Measurements from ENCODE around the gene UBE2Z. TPM values are rescaled to one million over a fixed set of nuclear protein-coding genes. Genes with fewer than 3 reads are reported as not detected.

Gene UBE2Z
- total RNA-seq, 6 experiments from 2014 or later: 19.6 to 30.9 (median 26.3) TPM

- 50% methylated on average over 5 of the region's 5 CpGs for WGBS (ENCODE audit: insufficient coverage, low coverage, low lambda C conversion rate, missing lambda C conversion rate)
- no peaks in the 10 kb centered on the region for H3K9me3 ChIP-seq
- intact Hi-C loops (cut with DNase I): loop anchor here in 1 of 2 donors (10.0 kb wide), 1 partner anchor 59 kb away; no protein-coding TSS in a partner anchor
- H3K4me3 ChIP-seq: no peak overlapping the region
- no peaks in the 10 kb centered on the region for H3K27me3 ChIP-seq
- peaks cover 12 to 70% (median 27%) of the 10 kb centered on the region in 4 donors for H3K36me3 ChIP-seq
- DNase-seq (peak in 1 of 3 donors; percentile 42), ATAC-seq (peak; percentile 54 to 98 (median 68))
- H3K27ac ChIP-seq: peak overlapping the region in 1 of 3 donors; percentile 29
- no peak for TF ChIP-seq POLR2A (IDR thresholded peaks at IDR 0.05)
- no peak for TF ChIP-seq CTCF (IDR thresholded peaks at IDR 0.05)
- H3K4me1 ChIP-seq: peaks cover 0 to 4% (median 2%) of the 10 kb centered on the region in 4 donors
Measured at GRCh38 chr17:48915459-48916282, 7.5 kb downstream of the UBE2Z start.

GRCh38 chr17:48925251-48925990 lies 17.2 kb downstream of the UBE2Z start:
- no peaks in the 10 kb centered on the region for H3K27me3 ChIP-seq
- no peaks in the 10 kb centered on the region for H3K9me3 ChIP-seq
- H3K27ac ChIP-seq: no peak overlapping the region
- no peak for DNase-seq
- peaks cover 0 to 82% (median 32%) of the 10 kb centered on the region in 4 donors for H3K36me3 ChIP-seq
- ATAC-seq: no peak
- H3K4me3 ChIP-seq: no peak overlapping the region
- 96% methylated on average over 3 of the region's 4 CpGs for WGBS (ENCODE audit: insufficient coverage, low coverage, low lambda C conversion rate, missing lambda C conversion rate)
- TF ChIP-seq POLR2A (IDR thresholded peaks at IDR 0.05): no peak
- no peak for TF ChIP-seq CTCF (IDR thresholded peaks at IDR 0.05)
- no peaks in the 10 kb centered on the region for H3K4me1 ChIP-seq
- intact Hi-C loops (cut with DNase I): no loop called here

GRCh38 chr17:48925991-48926342 lies 17.8 kb downstream of the UBE2Z start:
- H3K4me1 ChIP-seq: no peaks in the 10 kb centered on the region
- H3K9me3 ChIP-seq: no peaks in the 10 kb centered on the region
- H3K27me3 ChIP-seq: no peaks in the 10 kb centered on the region
- no peak overlapping the region for H3K4me3 ChIP-seq
- TF ChIP-seq CTCF (IDR thresholded peaks at IDR 0.05) (no peak), POLR2A (IDR thresholded peaks at IDR 0.05) (no peak)
- intact Hi-C loops (cut with DNase I): no loop called here
- no peak overlapping the region for H3K27ac ChIP-seq
- WGBS (ENCODE audit: insufficient coverage, low coverage, low lambda C conversion rate, missing lambda C conversion rate): 24% methylated on average over 3 of the region's 3 CpGs
- peaks cover 0 to 80% (median 28%) of the 10 kb centered on the region in 4 donors for H3K36me3 ChIP-seq
- ATAC-seq (no peak), DNase-seq (no peak)

GRCh38 chr17:48927978-48928745 lies 20.0 kb downstream of the UBE2Z start:
- no peak overlapping the region for H3K4me3 ChIP-seq
- no peak for TF ChIP-seq CTCF (IDR thresholded peaks at IDR 0.05)
- no peak for ATAC-seq
- DNase-seq: no peak
- H3K27ac ChIP-seq: no peak overlapping the region
- no peaks in the 10 kb centered on the region for H3K9me3 ChIP-seq
- H3K36me3 ChIP-seq: peaks cover 0 to 75% (median 22%) of the 10 kb centered on the region in 4 donors
- 90% methylated on average over 2 of the region's 6 CpGs for WGBS (ENCODE audit: insufficient coverage, low coverage, low lambda C conversion rate, missing lambda C conversion rate)
- intact Hi-C loops (cut with DNase I): no loop called here
- no peaks in the 10 kb centered on the region for H3K4me1 ChIP-seq
- no peaks in the 10 kb centered on the region for H3K27me3 ChIP-seq

All from right lobe of liver (tissue), 6 donors.